ENCODE data around the gene GTF2H1. TPM values are rescaled to one million over a fixed set of nuclear protein-coding genes. Genes with fewer than 3 reads are reported as not detected.

GTF2H1 gene
- total and polyA plus RNA-seq, 2 donors (not counting 1 experiment from before 2014, with no cell fraction given) = 43.7 to 71.9 TPM

DNA sequence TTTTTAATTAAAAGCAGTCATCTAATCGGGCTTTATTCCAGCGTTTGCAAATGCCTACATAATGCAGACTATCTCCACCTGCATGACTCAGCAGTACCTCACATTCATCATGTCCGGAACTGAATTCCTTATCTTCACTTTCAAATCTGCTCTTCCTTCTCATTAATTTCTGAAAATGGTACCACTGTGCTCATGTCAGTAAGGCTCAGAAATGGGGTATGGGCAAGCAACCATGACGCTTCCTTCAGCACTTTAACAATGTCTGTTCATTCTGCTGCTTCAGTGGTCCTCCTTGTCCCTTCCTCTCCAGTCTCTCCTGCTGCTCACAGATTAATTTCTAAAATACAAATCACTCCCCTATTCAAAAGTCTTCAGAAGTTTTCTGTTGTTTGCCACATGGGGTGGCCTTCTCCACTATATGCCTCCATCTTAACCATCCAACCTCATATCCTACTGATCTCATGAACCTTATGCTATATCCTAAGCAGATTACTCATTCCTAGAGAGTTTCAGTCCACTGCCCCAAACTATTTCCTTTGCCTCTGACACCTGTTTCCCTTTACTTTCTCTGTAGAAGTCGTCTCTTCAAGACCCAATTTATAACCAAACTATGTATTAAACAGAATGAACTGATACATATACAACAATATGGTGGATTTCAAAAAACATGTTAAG, 7.0 kb downstream of the GTF2H1 start:
- H3K27ac ChIP-seq (ENCODE audit: low read length in 2 of 2) = peak overlapping the region in 1 of 2 donors; percentile 75

More for the DNA sequence above, 7.0 kb downstream of the GTF2H1 start:
- Mint-ChIP-seq H3K4me3 (peak overlapping the region; percentile 0), H3K27ac (peak overlapping the region; percentile 21), H3K27me3 (no peaks in the 10 kb centered on the region), H3K9me3 (ENCODE audit: insufficient read depth) (no peaks in the 10 kb centered on the region), H3K4me1 (peaks cover 58% of the 10 kb centered on the region)
- H3K9me3 ChIP-seq (ENCODE audit: control extremely low read depth in 1 of 3, control insufficient read depth in 2 of 3, insufficient read depth in 1 of 3, low read length in 2 of 3) = no peaks in the 10 kb centered on the region
- CTCF ChIA-PET = no interaction called here
- peaks cover 29 to 54% of the 10 kb centered on the region in 2 donors for H3K4me1 ChIP-seq (ENCODE audit: control insufficient read depth in 2 of 2, insufficient read depth in 2 of 2, low read length in 2 of 2)
- no peaks in the 10 kb centered on the region for H3K27me3 ChIP-seq (replicated peaks in 1 of 4; ENCODE audit: control extremely low read depth in 1 of 4, control insufficient read depth in 3 of 4, insufficient read depth in 4 of 4, low read length in 3 of 4)
- DNase-seq (no peak), ATAC-seq (ENCODE audit: low read depth) (no peak)
- peaks cover 12 to 54% of the 10 kb centered on the region in 2 experiments for H3K36me3 ChIP-seq (replicated peaks in 1 of 2; ENCODE audit: control extremely low read depth in 1 of 2, control insufficient read depth in 1 of 2, extremely low read depth in 1 of 2, insufficient read depth in 2 of 2, low read length in 1 of 2)
- no peak overlapping the region for H3K9ac ChIP-seq (ENCODE audit: low read length)
- peak overlapping the region; percentile 16 for H3K4me2 ChIP-seq (replicated peaks; ENCODE audit: low read depth, low read length, poor library complexity, severe bottlenecking)
- TF ChIP-seq EZH2 (IDR thresholded peaks at IDR 0.05; ENCODE audit: borderline replicate concordance, insufficient read depth, low read depth, low read length, poor library complexity, severe bottlenecking) (no peak), CTCF (IDR thresholded peaks at IDR 0.05) (no peak)
- POLR2A ChIA-PET = no interaction called here
- 48% methylated on average over 4 of the region's 5 CpGs for WGBS (ENCODE audit: insufficient coverage)
- peaks cover 88% of the 10 kb centered on the region for H3K79me2 ChIP-seq (ENCODE audit: control insufficient read depth, insufficient read depth, low read length)
- no peak overlapping the region for H3K4me3 ChIP-seq (ENCODE audit: control extremely low read depth in 1 of 5, extremely low read depth in 1 of 5, insufficient read depth in 1 of 5, low read depth in 2 of 5, low read length in 4 of 5)
- intact Hi-C loops (cut with micrococcal nuclease) = no loop called here
- H2AFZ ChIP-seq (ENCODE audit: insufficient read depth, low read depth, low read length, poor library complexity, severe bottlenecking) = no peak overlapping the region
- peaks cover 2% of the 10 kb centered on the region for H4K20me1 ChIP-seq (ENCODE audit: control insufficient read depth, insufficient read depth, low read length, poor library complexity, severe bottlenecking)
